GM21526 (cell line): Measurements from ENCODE around the gene CARD11.

ENCODE experiments used
- ATAC-seq: cut with Tn5 transposase; IDR thresholded peaks from one replicate; pipeline ENCODE4 v1.9.1; 2021; ENCODE audit warnings: moderate library complexity; ENCODE audit not compliant: unreplicated experiment, low FRiP score

The CARD11 gene

GRCh38 chr7:2919256-2919655 is 124.4 kb downstream of the CARD11 start:
- ATAC-seq: no peak

- no peak for ATAC-seq
These were observed 125.3 kb downstream of the CARD11 start for GRCh38 chr7:2918406-2918805.

GRCh38 chr7:2915023-2915422 is 128.6 kb downstream of the CARD11 start:
- no peak for ATAC-seq

DNA sequence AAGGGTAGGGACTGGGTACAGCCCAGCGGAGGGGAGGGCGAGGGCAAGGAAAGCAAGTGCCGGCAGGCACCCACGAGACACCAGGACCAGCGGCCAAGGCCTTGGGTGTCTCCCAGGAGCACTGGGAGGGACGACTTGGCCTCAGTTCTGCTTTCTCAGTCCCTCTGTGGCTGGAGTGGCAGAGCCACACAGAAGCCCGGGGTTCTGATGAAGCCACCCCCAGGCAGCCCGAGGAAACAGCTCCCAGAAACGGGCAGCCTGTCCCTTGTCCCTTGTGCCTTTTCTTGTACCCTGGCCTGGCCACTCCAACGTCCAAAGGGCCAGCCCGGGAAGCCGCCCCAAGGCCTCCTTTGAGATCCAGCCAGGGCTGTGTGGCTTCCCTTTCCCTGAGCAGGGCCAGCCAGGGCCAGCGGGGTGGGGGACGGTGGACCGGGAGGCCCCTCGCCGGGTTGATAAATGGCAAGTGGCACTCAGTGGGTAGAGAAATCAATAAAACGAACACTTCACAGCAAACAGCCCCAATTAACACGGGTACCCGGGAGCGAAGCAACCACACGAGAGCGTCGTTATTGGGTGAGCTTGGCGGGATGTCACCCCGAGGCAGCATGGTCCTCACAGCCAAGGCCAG is 129.8 kb downstream of the CARD11 start:
- ATAC-seq: no peak

DNA sequence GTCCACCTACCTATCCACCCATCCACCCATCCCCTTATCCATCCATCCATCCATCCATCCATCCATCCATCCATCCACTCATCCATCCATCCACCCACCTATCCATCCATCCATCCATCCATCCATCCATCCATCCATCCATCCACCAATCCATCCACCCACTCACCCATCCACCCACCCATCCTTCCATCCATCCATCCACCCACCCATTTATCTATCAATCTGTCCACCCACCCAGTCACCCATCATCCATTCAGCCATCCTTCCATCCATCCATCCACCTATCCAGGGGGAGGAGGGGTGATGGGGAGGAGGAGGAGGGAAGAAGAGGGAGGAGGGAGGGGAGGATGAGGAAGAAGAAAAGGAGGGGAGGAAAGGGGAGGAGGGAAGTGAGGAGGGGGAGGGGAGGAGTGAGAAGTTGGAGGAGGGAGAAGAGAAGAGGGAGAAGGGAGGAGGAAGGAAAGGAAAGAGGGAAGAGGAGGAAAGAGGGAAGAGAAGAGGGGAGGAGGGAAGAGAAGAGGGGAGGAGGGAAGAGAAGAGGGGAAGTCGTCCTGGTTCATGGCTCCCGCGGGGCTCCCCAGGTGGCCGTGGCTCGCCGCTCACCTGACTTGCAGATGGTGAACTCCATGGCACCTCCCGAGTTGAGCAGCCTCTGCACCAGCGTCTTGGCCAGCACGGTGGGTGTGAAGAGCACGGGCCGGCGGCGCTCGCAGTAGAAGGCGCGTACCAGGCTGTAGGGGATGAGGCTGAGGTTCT is 130.8 kb downstream of the CARD11 start:
- ATAC-seq: no peak

DNA sequence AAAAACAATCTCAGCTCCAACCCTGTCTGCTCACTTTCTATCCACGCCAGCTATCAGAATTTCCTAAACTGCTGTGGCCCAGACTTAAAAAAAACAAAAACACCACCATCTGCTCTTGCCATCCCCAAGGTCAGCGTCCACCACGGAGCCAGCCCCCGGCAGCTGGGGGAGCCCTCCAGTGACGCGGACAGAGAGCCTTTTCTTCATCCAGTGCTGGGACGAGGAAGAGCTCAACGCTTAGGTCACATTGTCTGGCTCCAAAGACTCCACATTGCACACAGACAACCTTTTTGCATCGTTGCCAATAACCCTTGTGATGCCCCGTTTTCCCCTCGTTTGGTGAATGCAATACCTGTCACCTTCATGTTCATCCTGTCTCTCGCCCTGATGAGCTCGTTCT is 132.2 kb downstream of the CARD11 start:
- ATAC-seq: no peak

- no peak for ATAC-seq
These were observed 134.1 kb downstream of the CARD11 start for GRCh38 chr7:2909471-2910039.

GRCh38 chr7:2909043-2909442 is 134.6 kb downstream of the CARD11 start:
- ATAC-seq: no peak

- no peak for ATAC-seq
These were observed 135.5 kb downstream of the CARD11 start for GRCh38 chr7:2908103-2908683.

DNA sequence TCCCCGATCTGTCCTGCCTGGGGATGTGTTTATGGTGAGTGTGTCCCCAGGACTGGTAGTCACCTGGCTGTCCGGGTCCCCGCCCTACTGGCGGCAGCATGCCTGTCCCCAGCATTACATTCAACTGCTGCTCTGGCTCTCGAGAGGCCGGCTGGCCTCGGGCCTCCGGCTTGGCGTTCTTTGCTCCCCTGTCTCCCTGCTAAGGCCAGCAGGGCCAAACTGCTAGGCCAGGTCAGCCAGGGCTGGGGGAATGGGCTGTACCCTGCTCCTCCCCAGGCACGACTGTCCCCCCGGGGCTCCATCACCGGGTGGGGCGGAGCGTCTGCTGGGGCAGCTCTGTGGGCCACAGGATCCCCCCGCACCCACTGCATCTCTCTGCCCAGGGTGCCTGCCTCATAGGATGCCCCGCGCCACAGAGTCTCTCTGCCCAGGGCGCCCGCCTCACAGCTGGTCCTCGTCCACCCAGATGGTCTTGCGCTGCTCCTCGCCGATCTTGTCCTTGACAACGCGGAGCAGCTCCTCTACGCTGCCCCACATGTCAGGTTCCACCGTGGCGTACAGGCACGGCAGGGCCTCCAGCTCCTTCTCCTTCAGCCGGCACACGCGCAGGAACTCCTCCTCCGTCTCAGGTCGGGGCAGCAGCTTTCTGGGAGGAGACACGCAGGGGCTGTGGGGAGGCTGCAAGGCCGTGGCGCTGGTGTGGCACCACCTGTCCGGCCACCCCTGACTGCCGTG is 137.3 kb downstream of the CARD11 start:
- no peak for ATAC-seq

- no peak for ATAC-seq
These were observed 138.2 kb downstream of the CARD11 start for GRCh38 chr7:2905500-2905899.

DNA sequence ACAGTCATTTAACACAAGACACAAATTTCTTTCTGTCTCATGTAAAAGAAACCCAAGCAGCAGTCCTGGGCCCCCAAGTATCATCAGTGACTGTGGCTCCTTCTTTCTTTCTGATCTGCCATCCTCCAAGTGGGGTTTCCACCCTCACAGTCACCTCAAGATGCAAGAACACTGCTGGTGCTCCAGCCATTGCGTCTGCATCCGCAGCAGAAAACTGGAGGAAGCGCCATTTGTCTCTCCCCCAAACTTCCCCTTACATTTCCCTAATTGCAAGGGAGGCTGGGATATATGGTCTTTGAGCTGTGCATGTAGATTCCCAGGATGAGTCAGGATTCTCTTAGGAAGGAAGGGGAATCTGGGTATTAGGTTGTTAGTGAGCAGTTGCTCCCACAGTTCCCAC is 138.6 kb downstream of the CARD11 start:
- no peak for ATAC-seq

DNA sequence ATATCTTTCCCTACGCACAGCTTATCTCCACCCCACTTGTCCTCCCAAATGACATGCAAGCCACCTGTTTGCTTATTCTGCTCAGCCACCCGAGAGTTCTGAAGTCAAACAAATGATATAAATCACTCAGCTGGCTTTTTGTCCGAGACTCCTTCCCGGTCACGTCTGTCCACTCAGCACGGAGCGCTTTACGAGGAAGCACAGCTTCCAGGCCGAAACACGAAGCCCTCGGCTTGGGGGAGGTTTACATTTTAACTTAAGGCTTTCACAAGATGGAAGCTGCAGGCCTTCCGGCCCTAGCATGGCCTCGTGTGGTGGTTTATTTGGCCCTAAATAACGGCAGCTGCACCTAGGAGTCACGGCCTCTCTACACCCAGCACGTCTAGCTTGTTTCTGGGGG is 139.5 kb downstream of the CARD11 start:
- ATAC-seq: no peak

- ATAC-seq: no peak
These were observed 139.9 kb downstream of the CARD11 start for GRCh38 chr7:2903682-2904162.

DNA sequence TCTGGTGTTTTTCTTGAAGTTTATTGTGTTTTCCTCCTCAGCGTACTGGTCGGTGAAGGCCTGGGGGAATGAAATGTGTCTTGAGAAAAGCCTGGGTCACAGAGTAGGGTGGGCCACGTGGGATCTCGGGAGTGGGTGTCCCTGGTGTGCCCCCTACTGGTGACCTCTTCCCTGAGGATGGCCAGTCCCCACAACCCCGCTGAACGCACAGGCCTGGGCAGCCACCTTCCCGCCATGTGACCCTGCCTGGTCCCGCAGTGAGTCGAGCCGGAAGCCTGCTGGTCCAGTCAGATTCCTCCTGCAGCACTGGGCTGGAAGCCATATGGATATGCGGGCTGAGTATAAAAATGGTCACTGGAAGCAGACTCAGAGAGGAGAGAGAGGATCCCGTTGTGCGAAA is 146.6 kb downstream of the CARD11 start:
- no peak for ATAC-seq

DNA sequence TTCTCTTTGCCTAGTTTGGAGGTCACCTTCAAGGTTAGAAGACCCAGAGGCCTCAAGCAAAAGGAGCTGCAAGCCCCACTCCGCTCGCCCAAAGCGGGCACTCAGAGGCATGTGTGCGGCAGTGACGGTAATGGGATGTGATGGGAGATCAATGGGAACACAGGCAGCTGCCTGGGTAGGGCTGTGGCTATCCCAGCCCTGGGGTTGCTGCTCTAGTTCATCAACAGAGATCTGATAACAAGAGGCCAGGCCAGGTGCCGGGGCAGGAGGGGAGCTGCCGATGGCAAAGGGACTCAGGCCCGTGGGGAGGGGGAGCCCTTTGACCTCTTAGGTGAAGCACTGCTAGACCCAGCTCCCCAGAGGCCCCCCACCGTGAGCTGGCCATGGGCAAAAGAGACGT is 147.5 kb downstream of the CARD11 start:
- ATAC-seq: no peak

GRCh38 chr7:2894118-2894940 is 149.3 kb downstream of the CARD11 start:
- peak; percentile 53 for ATAC-seq

- ATAC-seq: no peak
These were observed 150.2 kb downstream of the CARD11 start for GRCh38 chr7:2893411-2893861.

DNA sequence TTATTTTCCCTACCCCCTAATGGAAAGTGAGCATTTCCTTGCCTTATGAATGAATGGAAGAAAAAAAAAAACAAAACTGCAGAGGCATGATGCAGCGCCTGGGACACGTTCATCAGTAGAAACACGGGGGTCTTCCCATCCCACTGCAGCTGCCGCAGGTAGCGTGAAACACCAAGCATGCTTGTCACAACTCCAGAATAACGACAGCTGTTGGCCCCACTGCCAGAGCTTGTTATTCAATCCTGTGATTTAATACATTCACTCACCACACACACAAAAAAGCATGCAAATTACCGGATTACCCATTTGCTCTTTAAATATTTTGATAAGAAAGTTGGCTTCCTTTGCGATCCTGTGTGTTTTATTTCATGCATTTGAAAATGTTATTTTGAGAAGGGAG is 151.1 kb downstream of the CARD11 start:
- ATAC-seq: no peak

- no peak for ATAC-seq
These were observed 155.9 kb downstream of the CARD11 start for GRCh38 chr7:2887816-2888215.
